HEK293T (cell line): Measurements from ENCODE around the gene ZFP30.

Source experiments
- CTCF ChIA-PET: fragments of 350-600 bp; formaldehyde crosslinking; extraction: SDS; loops from one replicate; lab custom pipeline; 2021; ENCODE audit warnings: antibody characterized with exemption, inconsistent platforms; lab: Yijun Ruan, JAX
- POLR2A ChIA-PET: fragments of 350-600 bp; formaldehyde crosslinking; extraction: SDS; loops from one replicate; lab custom pipeline; 2020; ENCODE audit warnings: antibody characterized with exemption, inconsistent platforms; lab: Yijun Ruan, JAX
- DNase-seq: peaks from one replicate; pipeline ENCODE4 v3.0.0; 2012; ENCODE audit warnings: mixed read lengths; ENCODE audit errors: extremely low spot score
- ARNT ChIP-seq: fragments of 450-650 bp; IDR thresholded peaks from 2 replicates; pipeline ENCODE4 v1.6.1; 2017; ENCODE audit warnings: mild to moderate bottlenecking
- BHLHE40 ChIP-seq: fragments of 450-650 bp; IDR thresholded peaks from 2 replicates; pipeline ENCODE4 v1.6.1; 2016; ENCODE audit warnings: mild to moderate bottlenecking, moderate library complexity, borderline replicate concordance
- CTBP1 ChIP-seq: fragments of 450-650 bp; IDR thresholded peaks from 2 replicates; pipeline ENCODE4 v1.6.1; 2016; ENCODE audit warnings: borderline replicate concordance
- ELF4 ChIP-seq: fragments of 450-650 bp; IDR thresholded peaks from 2 replicates; pipeline ENCODE4 v1.6.1; 2017; ENCODE audit warnings: antibody characterized with exemption
- FOXA1 ChIP-seq: fragments of 450-650 bp; IDR thresholded peaks from 2 replicates; pipeline ENCODE4 v1.6.1; 2016; ENCODE audit warnings: mild to moderate bottlenecking
- FOXK2 ChIP-seq: fragments of 450-650 bp; IDR thresholded peaks from 2 replicates; pipeline ENCODE4 v1.6.1; 2016; ENCODE audit warnings: mild to moderate bottlenecking
- FOXM1 ChIP-seq: fragments of 450-650 bp; IDR thresholded peaks from 2 replicates; pipeline ENCODE4 v1.6.1; 2017; ENCODE audit warnings: mild to moderate bottlenecking, borderline replicate concordance
- HDGF ChIP-seq: fragments of 450-650 bp; IDR thresholded peaks from 2 replicates; pipeline ENCODE4 v1.6.1; 2017; ENCODE audit warnings: antibody characterized with exemption, borderline replicate concordance
- L3MBTL2 ChIP-seq: fragments of 450-650 bp; conservative IDR thresholded peaks from 2 replicates; pipeline ENCODE4 v1.6.1; 2016; ENCODE audit warnings: mild to moderate bottlenecking
- LEF1 ChIP-seq: fragments of 450-650 bp; IDR thresholded peaks from 2 replicates; pipeline ENCODE4 v1.6.1; 2017; ENCODE audit warnings: mild to moderate bottlenecking, borderline replicate concordance
- NFRKB ChIP-seq: fragments of 450-650 bp; IDR thresholded peaks from 2 replicates; pipeline ENCODE4 v1.6.1; 2016; ENCODE audit warnings: mild to moderate bottlenecking, moderate library complexity
- PKNOX1 ChIP-seq: fragments of 450-650 bp; IDR thresholded peaks from 2 replicates; pipeline ENCODE4 v1.6.1; 2016
- SP1 ChIP-seq: fragments of 450-650 bp; IDR thresholded peaks from 2 replicates; pipeline ENCODE4 v1.6.1; 2017
- SUZ12 ChIP-seq: fragments of 450-650 bp; IDR thresholded peaks from 2 replicates; pipeline ENCODE4 v1.6.1; 2016; ENCODE audit warnings: mild to moderate bottlenecking
- TARDBP ChIP-seq: fragments of 450-650 bp; IDR thresholded peaks from 2 replicates; pipeline ENCODE4 v1.6.1; 2016
- ZNF384 ChIP-seq: fragments of 450-650 bp; IDR thresholded peaks from 2 replicates; pipeline ENCODE4 v1.6.1; 2016

ZFP30 gene

GRCh38 chr19:37655301-37655688, at the start of gene ZFP30:
ZFP30 (minus strand) TSS chr19:37655465; CDS start chr19:37647822, 7,643 bp downstream.
- DNase-seq: peak; percentile 88

DNA sequence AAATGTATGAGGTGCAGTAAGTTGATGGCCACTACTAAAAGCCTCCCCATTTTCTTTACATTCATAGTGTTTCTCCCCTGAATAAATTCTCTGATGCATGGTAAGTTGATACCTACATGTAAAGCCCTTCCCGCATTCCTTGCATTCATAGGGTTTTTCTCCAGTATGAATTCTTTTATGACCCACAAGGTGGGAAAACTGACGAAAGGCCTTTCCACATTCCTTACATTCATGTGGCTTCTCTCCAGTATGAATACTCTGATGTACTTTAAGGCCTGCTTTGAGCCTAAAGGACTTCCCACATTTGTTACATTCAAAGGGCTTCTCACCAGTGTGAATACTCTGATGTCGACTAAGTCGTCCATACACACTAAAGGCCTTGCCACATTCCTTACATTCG, 43.8 kb upstream of the ZFP30 start:
- ChIA-PET POLR2A (no interaction called here), CTCF (no interaction called here)
- no peak for TF ChIP-seq ELF4
- no peak for TF ChIP-seq LEF1
- TF ChIP-seq PKNOX1: no peak
- TF ChIP-seq FOXA1: no peak
- TF ChIP-seq BHLHE40: no peak
- TF ChIP-seq FOXM1: no peak
- no peak for TF ChIP-seq ARNT
- no peak for TF ChIP-seq CTBP1
- TF ChIP-seq HDGF: no peak
- TF ChIP-seq ZNF384: no peak
- TF ChIP-seq NFRKB: no peak
- TF ChIP-seq SP1: no peak
- no peak for TF ChIP-seq TARDBP
- no peak for TF ChIP-seq FOXK2
- no peak for TF ChIP-seq L3MBTL2
- TF ChIP-seq SUZ12: no peak
- no peak for DNase-seq

More at GRCh38 chr19:37655301-37655688, at the start of gene ZFP30:
- ChIA-PET POLR2A (interaction anchor here (0.9 to 2.0 kb wide), 2 partner anchors 61 to 244 kb away, joined by 3 to 10 read pairs; partner anchors contain the start of genes ZNF540 and ZNF571), CTCF (no interaction called here)
- TF ChIP-seq FOXM1 (peak; percentile 44; the same call in 1 of the 2 replicates), L3MBTL2 (no peak), CTBP1 (no peak)

DNA sequence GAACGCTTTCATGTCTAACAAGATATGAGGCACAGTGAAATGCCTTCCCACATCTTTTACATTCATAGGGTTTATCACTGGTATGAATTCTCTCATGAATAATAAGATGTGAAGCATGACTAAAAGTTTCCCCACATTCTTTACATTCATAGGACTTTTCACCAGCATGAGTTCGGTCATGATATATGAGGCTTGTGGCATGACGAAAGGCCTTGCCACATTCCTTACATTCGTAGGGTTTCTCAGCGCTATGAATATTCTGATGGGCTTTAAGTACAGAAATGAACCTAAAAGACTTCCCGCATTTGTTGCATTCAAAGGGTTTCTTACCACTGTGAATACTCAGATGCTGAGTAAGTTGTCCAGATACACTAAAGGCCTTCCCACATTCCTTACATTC, 43.0 kb upstream of the ZFP30 start:
- ChIA-PET CTCF (no interaction called here), POLR2A (no interaction called here)
- no peak for DNase-seq
- no peak for TF ChIP-seq FOXM1
- TF ChIP-seq BHLHE40: no peak

DNA sequence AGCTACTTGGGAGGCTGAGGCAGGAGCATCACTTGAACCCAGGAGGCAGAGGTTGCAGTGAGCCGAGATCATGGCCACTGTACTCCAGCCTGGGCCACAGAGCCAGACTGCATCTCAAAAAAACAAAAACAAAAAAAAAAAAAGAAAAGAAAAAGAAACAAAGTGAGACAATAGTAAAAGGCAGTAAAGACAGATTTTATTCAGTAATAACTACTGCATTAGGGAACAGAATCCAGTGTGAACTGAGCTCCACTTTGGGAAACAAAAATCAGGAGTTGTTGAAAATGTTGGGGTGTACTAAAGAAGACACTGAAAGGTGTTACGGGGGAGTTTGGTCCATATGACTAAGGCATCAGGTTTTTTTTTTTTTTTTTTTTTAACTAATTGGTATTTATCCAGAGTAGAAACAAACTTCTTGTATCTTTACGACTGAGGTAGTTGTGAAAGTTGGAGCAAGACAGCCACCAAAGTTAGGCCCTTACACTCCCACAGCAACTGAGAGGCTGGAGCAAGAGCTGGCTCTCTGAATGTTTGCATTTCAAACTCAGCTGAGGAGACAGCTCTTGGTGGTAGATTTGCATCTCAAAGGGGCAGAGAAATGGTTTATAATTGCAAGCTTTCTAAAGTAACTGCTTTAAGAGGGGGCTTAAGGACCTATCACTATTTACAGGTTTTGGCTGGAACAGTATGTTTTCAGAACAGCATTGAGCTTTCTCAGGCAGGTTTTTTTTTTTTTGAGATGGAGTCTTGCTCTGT, 40.1 kb upstream of the ZFP30 start:
- no peak for TF ChIP-seq L3MBTL2
- TF ChIP-seq FOXK2: no peak
- POLR2A ChIA-PET: no interaction called here

GRCh38 chr19:37692956-37693620, 37.8 kb upstream of the ZFP30 start:
- no peak for TF ChIP-seq TARDBP
- no peak for TF ChIP-seq FOXM1
- TF ChIP-seq ELF4: no peak
- no peak for TF ChIP-seq FOXK2
- TF ChIP-seq LEF1: no peak
- TF ChIP-seq ZNF384: no peak
- no peak for TF ChIP-seq L3MBTL2
- no peak for TF ChIP-seq FOXA1
- no peak for TF ChIP-seq SP1
- no peak for TF ChIP-seq ARNT
- no peak for TF ChIP-seq SUZ12
- TF ChIP-seq NFRKB: no peak
- TF ChIP-seq CTBP1: no peak
- no peak for DNase-seq
- CTCF ChIA-PET: no interaction called here
- POLR2A ChIA-PET: no interaction called here

More for the DNA sequence above, 40.1 kb upstream of the ZFP30 start:
- CTCF ChIA-PET: no interaction called here
- no peak for DNase-seq

- ChIA-PET CTCF (no interaction called here), POLR2A (no interaction called here)
- TF ChIP-seq SUZ12: no peak
- TF ChIP-seq BHLHE40: no peak
- no peak for TF ChIP-seq ZNF384
- no peak for TF ChIP-seq FOXA1
- TF ChIP-seq SP1: no peak
- no peak for TF ChIP-seq FOXM1
- TF ChIP-seq CTBP1: no peak
- no peak for TF ChIP-seq ELF4
- no peak for TF ChIP-seq LEF1
- TF ChIP-seq ARNT: no peak
- no peak for TF ChIP-seq FOXK2
- no peak for TF ChIP-seq TARDBP
- no peak for TF ChIP-seq HDGF
- no peak; the same call in 1 of the 2 replicates for TF ChIP-seq L3MBTL2
- no peak for TF ChIP-seq NFRKB
- no peak for TF ChIP-seq PKNOX1
- DNase-seq: peak; percentile 34
Observed at GRCh38 chr19:37691881-37692504, 36.7 kb upstream of the ZFP30 start.

GRCh38 chr19:37683520-37683919, 28.3 kb upstream of the ZFP30 start:
- ChIA-PET POLR2A (no interaction called here), CTCF (no interaction called here)
- no peak for DNase-seq
- TF ChIP-seq NFRKB: no peak
- TF ChIP-seq FOXM1: no peak
